Tibial nerve (tissue), 4 donors: Measurements from ENCODE around the gene SLC9A1. TPM values are rescaled to one million over a fixed set of nuclear protein-coding genes. Genes with fewer than 3 reads are reported as not detected.

Source experiments
- DNase-seq, 2 donors: peaks; one replicate each; pipeline ENCODE4 v3.0.0-alpha.2; 2019; ENCODE audit warnings: low spot score in 2 of 2
- H3K27ac ChIP-seq, 4 donors: fragments of 200-600 bp; sonication (generic) in 3 of 4; one replicate each; pipeline ENCODE4 v1.5.1; 2017 to 2019; ENCODE audit warnings: mild to moderate bottlenecking in 1 of 4
- H3K27me3 ChIP-seq, 2 donors: fragments of 200-600 bp; sonication (generic) in 1 of 2; one replicate each; pipeline versions ENCODE4 v1.5.1 to v1.6.0; 2017 to 2019
- H3K36me3 ChIP-seq, 3 donors: fragments of 200-600 bp; sonication (generic); one replicate each; pipeline ENCODE4 v1.5.1; 2018 to 2019
- H3K4me1 ChIP-seq, 4 donors: fragments of 200-600 bp; sonication (generic) in 3 of 4; one replicate each; pipeline ENCODE4 v1.5.1; 2017 to 2019
- H3K4me3 ChIP-seq, 4 donors: fragments of 200-600 bp; sonication (generic) in 3 of 4; one replicate each; pipeline ENCODE4 v1.5.1; 2017 to 2019; ENCODE audit warnings: mild to moderate bottlenecking in 1 of 4, moderate library complexity in 1 of 4
- H3K9me3 ChIP-seq, 4 donors: fragments of 200-600 bp; sonication (generic) in 3 of 4; one replicate each; pipeline ENCODE4 v1.5.1; 2017 to 2019
- EP300 ChIP-seq, 2 donors: sonication (generic); formaldehyde crosslinking; IDR thresholded peaks; one replicate each; pipeline ENCODE4 v1.6.1; 2017; ENCODE audit warnings: antibody characterized with exemption in 2 of 2, mild to moderate bottlenecking in 1 of 2
- POLR2A ChIP-seq, 2 donors: fragments of 450-650 bp; IDR thresholded peaks; one replicate each; pipeline ENCODE4 v1.6.1; 2017; ENCODE audit warnings: antibody characterized with exemption in 2 of 2, mild to moderate bottlenecking in 2 of 2, moderate library complexity in 2 of 2
- WGBS, 2 donors: methylation state at CpG; one replicate each; pipeline ENCODE4 v1.1.5; 2018; 5-methylcytosine and 5-hydroxymethylcytosine counted together
- total RNA-seq, 4 donors: library from RNA; depleted of rRNA; stranded (reverse); fragments of >200 nt; gene quantifications; one replicate each; pipeline ENCODE4 v1.1.0, GENCODE V29; 2016
- TF ChIP-seq, protein P1 (sequence below), 5 experiments: fragments of 200-600 bp in 3 of 5; fragments of 450-650 bp in 2 of 5; sonication (generic) in 3 of 5; IDR thresholded peaks; one replicate each; pipeline ENCODE4 v1.5.1; 2016 to 2019; ENCODE audit warnings: antibody characterized with exemption in 5 of 5, mild to moderate bottlenecking in 3 of 5, moderate library complexity in 2 of 5

SLC9A1 gene
- total RNA-seq, 4 donors from 2014 or later: 5.9 to 21.9 (median 7.8) TPM

GRCh38 chr1:27150183-27150582 is 4.7 kb downstream of the SLC9A1 start:
- TF ChIP-seq POLR2A (IDR thresholded peaks at IDR 0.05) (no peak), EP300 (IDR thresholded peaks at IDR 0.05) (no peak)
- TF ChIP-seq, protein P1, sequence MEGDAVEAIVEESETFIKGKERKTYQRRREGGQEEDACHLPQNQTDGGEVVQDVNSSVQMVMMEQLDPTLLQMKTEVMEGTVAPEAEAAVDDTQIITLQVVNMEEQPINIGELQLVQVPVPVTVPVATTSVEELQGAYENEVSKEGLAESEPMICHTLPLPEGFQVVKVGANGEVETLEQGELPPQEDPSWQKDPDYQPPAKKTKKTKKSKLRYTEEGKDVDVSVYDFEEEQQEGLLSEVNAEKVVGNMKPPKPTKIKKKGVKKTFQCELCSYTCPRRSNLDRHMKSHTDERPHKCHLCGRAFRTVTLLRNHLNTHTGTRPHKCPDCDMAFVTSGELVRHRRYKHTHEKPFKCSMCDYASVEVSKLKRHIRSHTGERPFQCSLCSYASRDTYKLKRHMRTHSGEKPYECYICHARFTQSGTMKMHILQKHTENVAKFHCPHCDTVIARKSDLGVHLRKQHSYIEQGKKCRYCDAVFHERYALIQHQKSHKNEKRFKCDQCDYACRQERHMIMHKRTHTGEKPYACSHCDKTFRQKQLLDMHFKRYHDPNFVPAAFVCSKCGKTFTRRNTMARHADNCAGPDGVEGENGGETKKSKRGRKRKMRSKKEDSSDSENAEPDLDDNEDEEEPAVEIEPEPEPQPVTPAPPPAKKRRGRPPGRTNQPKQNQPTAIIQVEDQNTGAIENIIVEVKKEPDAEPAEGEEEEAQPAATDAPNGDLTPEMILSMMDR (IDR thresholded peaks at IDR 0.05): no peak
- H3K27me3 ChIP-seq: no peaks in the 10 kb centered on the region
- 72 to 83% methylated on average over 3 of the region's 3 CpGs for WGBS, 2 donors
- H3K36me3 ChIP-seq: no peaks in the 10 kb centered on the region
- H3K4me3 ChIP-seq: no peak overlapping the region
- no peak for DNase-seq
- peaks cover 0 to 71% (median 46%) of the 10 kb centered on the region in 4 donors for H3K4me1 ChIP-seq
- H3K9me3 ChIP-seq: no peaks in the 10 kb centered on the region
- H3K27ac ChIP-seq: no peak overlapping the region

DNA sequence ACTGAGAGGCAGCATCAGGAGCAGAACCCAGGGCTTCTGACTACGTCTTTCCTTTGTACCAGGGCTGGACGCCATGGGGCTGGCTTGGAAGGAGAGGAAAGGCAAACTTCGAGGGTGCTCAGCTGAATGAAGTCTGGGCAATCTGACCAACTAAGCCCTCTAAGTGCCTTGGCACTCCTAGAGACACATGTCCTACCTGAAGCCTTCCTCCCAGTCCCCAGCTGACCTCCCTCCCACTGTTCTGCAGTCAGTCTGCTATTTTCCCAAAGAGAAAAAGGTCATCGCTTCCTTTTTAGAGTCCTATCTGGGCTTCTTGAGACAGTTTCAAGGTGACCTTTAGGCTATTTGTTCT is 5.2 kb downstream of the SLC9A1 start:
- Histone ChIP-seq H3K27me3 (no peaks in the 10 kb centered on the region), H3K4me3 (no peak overlapping the region), H3K4me1 (peaks cover 0 to 73% (median 50%) of the 10 kb centered on the region in 4 donors), H3K36me3 (no peaks in the 10 kb centered on the region), H3K9me3 (no peaks in the 10 kb centered on the region), H3K27ac (no peak overlapping the region)
- DNase-seq: no peak
- 89 to 96% methylated on average over 4 of the region's 4 CpGs for WGBS, 2 donors
- TF ChIP-seq POLR2A (IDR thresholded peaks at IDR 0.05): no peak
- TF ChIP-seq, protein P1 (IDR thresholded peaks at IDR 0.05): no peak
- TF ChIP-seq EP300 (IDR thresholded peaks at IDR 0.05): no peak

GRCh38 chr1:27149084-27149761 is 5.7 kb downstream of the SLC9A1 start:
- no peak for DNase-seq
- Histone ChIP-seq H3K4me3 (no peak overlapping the region), H3K4me1 (peaks cover 0 to 68% (median 48%) of the 10 kb centered on the region in 4 donors), H3K27ac (no peak overlapping the region), H3K36me3 (no peaks in the 10 kb centered on the region), H3K27me3 (no peaks in the 10 kb centered on the region), H3K9me3 (no peaks in the 10 kb centered on the region)
- TF ChIP-seq EP300 (IDR thresholded peaks at IDR 0.05) (no peak), POLR2A (IDR thresholded peaks at IDR 0.05) (no peak)
- TF ChIP-seq, protein P1 (IDR thresholded peaks at IDR 0.05): no peak
- 56 to 60% methylated on average over 8 of the region's 8 CpGs for WGBS, 2 donors

GRCh38 chr1:27148591-27148990 is 6.3 kb downstream of the SLC9A1 start:
- no peak for DNase-seq
- H3K27me3 ChIP-seq: no peaks in the 10 kb centered on the region
- no peak overlapping the region for H3K4me3 ChIP-seq
- WGBS, 2 donors: 55 to 86% methylated on average over 2 of the region's 2 CpGs
- no peak overlapping the region for H3K27ac ChIP-seq
- no peaks in the 10 kb centered on the region for H3K9me3 ChIP-seq
- TF ChIP-seq, protein P1 (IDR thresholded peaks at IDR 0.05): no peak
- TF ChIP-seq EP300 (IDR thresholded peaks at IDR 0.05): no peak
- TF ChIP-seq POLR2A (IDR thresholded peaks at IDR 0.05): no peak
- no peaks in the 10 kb centered on the region for H3K36me3 ChIP-seq
- H3K4me1 ChIP-seq: peaks cover 0 to 62% (median 44%) of the 10 kb centered on the region in 4 donors

- no peak overlapping the region for H3K4me3 ChIP-seq
- H3K9me3 ChIP-seq: no peaks in the 10 kb centered on the region
- no peaks in the 10 kb centered on the region for H3K27me3 ChIP-seq
- no peak overlapping the region for H3K27ac ChIP-seq
- WGBS, 2 donors: 86 to 97% methylated on average over 1 of the region's 1 CpG
- H3K4me1 ChIP-seq: peaks cover 0 to 55% (median 38%) of the 10 kb centered on the region in 4 donors
- no peaks in the 10 kb centered on the region for H3K36me3 ChIP-seq
- TF ChIP-seq EP300 (IDR thresholded peaks at IDR 0.05) (no peak), POLR2A (IDR thresholded peaks at IDR 0.05) (no peak)
- TF ChIP-seq, protein P1 (IDR thresholded peaks at IDR 0.05): no peak
- DNase-seq: no peak
Observed at GRCh38 chr1:27147842-27148518, 6.9 kb downstream of the SLC9A1 start.
